Hepatocyte (in vitro differentiated cells): ENCODE results near the gene CES5A.

Experiments used
- EZH2 ChIP-seq: fragments of 200-600 bp; sonication (generic); IDR thresholded peaks from 2 replicates; pipeline ENCODE4 v1.6.1; 2016; ENCODE audit warnings: antibody characterized with exemption, mild to moderate bottlenecking, borderline replicate concordance
- TF ChIP-seq, protein P1 (sequence below): fragments of 200-600 bp; sonication (generic); IDR thresholded peaks from 2 replicates; pipeline ENCODE4 v1.5.1; 2016; ENCODE audit warnings: antibody characterized with exemption, mild to moderate bottlenecking; ENCODE audit not compliant: poor library complexity

- TF ChIP-seq, protein P1, sequence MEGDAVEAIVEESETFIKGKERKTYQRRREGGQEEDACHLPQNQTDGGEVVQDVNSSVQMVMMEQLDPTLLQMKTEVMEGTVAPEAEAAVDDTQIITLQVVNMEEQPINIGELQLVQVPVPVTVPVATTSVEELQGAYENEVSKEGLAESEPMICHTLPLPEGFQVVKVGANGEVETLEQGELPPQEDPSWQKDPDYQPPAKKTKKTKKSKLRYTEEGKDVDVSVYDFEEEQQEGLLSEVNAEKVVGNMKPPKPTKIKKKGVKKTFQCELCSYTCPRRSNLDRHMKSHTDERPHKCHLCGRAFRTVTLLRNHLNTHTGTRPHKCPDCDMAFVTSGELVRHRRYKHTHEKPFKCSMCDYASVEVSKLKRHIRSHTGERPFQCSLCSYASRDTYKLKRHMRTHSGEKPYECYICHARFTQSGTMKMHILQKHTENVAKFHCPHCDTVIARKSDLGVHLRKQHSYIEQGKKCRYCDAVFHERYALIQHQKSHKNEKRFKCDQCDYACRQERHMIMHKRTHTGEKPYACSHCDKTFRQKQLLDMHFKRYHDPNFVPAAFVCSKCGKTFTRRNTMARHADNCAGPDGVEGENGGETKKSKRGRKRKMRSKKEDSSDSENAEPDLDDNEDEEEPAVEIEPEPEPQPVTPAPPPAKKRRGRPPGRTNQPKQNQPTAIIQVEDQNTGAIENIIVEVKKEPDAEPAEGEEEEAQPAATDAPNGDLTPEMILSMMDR: no peak
- TF ChIP-seq EZH2: no peak
Observed at GRCh38 chr16:55872130-55872529, 3.0 kb downstream of the CES5A start.
